CD4-positive, alpha-beta T cell treated with Interleukin-10 for 1 hour (primary cell): ENCODE measurements around the gene SFRP5.

Source experiments
- DNase-seq: peaks from one replicate; pipeline ENCODE4 v3.0.0-alpha.2; 2020

SFRP5 gene

GRCh38 chr10:97763947-97764346 lies 7.9 kb downstream of the SFRP5 start:
- DNase-seq = no peak

- no peak for DNase-seq
These were observed 8.4 kb downstream of the SFRP5 start for GRCh38 chr10:97763411-97763810.

GRCh38 chr10:97762816-97763215 lies 9.0 kb downstream of the SFRP5 start:
- no peak for DNase-seq

DNA sequence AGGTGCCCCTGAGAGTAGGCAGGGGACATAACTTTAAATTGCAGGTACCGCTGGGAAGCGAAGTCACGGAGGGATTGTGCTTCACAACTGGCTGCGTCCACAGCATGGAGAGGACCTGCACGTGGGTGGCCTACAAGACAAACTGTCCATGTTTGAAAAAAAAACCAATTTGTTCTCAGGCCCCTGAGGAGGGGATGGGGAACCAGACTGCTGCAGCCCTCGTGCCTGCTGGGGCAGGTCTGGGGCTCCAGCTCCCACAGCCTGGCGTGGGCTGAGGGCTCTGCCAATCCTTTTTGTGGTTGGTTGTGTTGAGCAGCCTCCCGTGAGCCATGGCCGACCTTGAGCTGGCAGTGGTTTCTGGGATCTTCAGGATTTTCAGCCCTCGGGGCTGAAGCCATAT lies 9.7 kb downstream of the SFRP5 start:
- no peak for DNase-seq

DNA sequence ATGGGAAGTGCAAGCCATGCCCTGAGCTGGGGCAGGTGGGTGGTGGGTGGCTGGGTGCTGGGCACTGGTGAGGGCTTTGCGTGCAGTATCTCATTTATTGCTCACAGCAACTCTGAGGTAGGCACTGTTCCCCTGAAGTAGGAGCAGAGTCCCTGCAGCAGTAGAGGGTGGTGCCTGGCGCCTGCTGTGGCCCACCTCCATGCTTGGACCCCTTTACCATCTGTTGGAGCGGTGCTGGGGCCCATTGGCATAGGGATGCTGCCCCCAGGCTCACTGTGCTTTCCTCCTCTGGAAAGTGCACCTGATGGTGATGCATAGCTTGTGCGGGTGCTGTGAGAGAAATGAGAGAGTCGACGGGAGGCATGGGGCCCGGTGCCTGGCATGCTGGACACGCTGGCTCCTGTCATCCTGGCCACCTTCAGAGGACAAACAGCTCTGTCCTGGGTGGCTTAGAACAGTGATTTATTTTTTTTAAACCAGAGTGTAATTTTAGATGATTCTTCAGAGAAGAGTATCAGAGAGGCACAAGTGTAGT lies 10.4 kb downstream of the SFRP5 start:
- no peak for DNase-seq

DNA sequence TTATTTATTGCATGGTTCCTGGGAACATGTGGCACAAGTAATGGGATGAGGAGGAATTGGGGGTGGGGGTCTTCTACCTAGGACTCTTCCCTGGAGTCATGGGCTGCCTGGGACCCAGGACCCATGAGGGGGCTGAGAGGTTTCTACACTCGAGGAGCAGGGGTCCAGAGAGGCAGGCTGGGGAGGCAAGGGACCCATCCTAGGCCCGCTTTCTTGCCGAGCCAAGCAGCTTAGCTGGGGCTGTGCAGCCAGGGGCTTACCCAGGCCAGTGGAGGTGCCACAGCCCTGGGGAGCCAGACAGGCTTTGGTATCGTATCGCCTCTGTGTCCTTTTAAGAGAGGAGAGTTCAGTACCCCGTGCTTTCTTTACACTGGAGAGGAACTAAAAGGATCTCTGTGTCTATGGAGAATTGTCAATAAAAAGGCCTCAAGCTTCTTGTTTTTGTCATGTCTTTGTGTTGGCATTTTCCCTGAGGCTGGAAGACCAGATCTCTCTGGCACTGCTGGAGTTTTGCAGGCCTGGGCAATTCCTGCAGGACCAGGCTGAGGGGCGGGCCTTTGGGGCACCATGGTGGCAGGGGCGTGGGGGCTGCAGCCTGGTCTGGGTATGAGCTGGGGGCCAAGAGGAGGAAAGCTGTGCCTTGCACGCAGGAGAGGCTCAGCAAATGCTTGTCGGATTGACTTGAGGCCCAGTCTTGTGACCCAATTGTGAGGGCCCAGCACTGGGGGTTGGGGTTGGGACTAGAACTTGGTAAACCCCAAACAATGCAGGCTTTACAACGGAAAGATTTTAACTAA lies 11.1 kb downstream of the SFRP5 start:
- no peak for DNase-seq

GRCh38 chr10:97759946-97760345 lies 11.9 kb downstream of the SFRP5 start:
- no peak for DNase-seq

DNA sequence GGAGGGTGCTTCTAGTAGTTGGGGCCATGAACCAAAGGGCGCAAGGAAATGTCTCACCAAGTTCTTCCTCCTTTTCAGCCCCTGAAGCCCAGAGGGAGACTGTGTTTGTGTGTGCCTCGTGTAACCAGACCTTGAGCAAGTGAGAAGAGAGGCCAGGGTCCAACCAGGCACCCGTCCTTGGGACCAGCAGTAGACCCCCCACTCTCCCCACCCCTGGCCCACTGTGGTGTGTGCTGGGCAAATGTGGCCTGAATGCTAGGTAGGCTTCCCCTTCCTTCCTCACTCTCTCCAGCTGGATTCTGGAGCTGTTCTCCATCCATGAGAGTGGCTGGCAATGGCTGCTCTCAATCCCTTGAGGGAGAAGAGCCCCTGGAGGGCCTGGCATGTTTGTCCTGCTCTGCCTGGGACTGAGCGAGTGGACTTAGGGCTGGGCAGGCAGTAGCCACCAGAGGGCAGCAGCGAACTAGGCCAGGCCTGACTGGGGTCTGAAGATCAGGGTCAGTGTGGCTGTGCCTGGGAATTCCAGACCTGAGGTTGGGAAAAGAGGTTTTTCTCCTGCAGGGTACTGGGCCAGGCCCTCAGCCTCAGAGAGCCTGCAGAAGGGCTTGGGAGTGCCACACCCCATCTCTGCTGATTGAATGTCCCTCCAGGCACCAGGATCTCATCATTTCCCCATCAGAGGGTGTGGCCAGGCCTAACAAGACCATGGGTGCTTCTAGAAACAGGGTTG lies 12.5 kb downstream of the SFRP5 start:
- DNase-seq = peak; percentile 48

DNA sequence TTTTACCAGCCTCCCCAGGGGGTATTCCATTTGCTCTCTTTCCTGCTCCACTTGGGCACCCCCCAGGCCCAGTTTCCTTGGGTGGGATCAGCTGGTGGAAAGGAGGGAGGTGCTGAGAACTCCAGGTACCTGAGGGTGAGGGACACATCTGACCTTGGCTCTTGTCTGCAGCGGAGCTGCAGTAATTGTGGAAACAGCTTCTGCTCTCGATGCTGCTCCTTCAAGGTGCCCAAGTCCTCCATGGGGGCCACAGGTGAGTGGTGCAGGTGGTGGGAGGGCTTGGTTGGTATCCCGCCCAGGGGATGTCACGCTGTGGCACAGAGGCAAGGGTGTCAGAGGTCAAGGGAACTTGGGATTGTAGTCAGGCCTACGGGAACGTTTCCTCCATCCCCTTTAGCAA lies 14.3 kb downstream of the SFRP5 start:
- no peak for DNase-seq

DNA sequence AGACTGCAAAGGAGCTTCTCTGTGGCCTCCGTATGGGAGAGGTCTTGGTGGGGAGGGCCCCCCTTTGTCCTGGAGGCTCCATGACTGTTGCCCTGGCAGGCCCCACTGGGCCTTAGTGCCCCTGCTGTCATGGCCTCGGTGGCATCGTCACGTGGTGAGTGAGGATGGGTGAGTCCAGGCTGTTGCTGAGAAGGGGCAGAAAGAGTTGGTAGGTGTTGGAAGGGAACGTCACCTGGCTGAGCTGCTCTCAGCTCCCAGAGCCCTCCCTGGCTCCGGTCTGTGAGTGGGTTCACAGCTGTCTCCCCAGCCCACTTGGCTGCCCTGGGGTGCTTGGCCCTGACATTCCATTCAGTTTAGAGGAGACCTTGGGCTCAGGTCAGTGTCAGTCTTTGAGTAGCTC lies 16.1 kb downstream of the SFRP5 start:
- no peak for DNase-seq

DNA sequence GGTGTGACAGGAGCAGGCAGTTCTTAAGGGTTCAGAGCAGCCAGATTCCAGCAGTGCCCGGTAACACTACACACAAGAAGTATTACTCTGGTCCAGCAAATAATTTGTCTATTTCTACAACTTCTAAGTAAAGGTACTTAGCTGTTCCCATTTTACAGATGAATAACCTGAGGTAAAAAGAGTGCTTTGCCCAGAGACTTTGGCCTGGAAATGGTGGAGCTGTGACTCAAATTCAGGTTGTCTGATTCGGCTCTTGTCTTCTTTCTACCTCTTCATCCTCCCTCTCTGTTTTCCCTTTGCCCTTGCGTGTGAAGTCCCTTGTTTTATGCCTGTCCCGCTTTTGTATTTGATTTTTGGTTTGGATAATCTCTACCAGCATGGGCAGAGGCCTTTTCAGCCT lies 17.1 kb downstream of the SFRP5 start:
- DNase-seq = no peak

- no peak for DNase-seq
These were observed 18.8 kb downstream of the SFRP5 start for GRCh38 chr10:97752956-97753355.

DNA sequence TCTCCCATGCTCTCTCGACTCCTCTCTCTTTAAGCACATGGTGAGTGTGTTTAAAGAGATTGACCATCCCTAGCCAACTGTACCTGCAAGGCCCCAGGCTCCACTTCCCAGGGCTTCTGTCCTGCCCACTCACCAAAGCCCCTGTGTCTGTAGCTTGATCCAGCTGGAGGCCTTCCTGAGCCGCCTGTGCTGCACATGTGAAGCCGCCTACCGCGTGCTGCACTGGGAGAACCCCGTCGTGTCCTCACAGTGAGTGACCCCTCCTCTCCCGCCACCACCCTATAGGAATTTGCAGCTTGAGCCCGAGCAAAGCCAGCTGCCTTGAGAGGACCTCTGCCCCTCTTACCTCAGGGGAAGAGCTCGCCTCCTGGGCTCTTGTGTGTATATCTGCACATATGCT lies 23.7 kb downstream of the SFRP5 start:
- DNase-seq = no peak

GRCh38 chr10:97747573-97747972 lies 24.2 kb downstream of the SFRP5 start:
- no peak for DNase-seq

GRCh38 chr10:97744405-97745035 lies 27.3 kb downstream of the SFRP5 start:
- DNase-seq = no peak

GRCh38 chr10:97743169-97743943 lies 28.4 kb downstream of the SFRP5 start:
- no peak for DNase-seq

GRCh38 chr10:97740613-97741012 lies 31.2 kb downstream of the SFRP5 start:
- no peak for DNase-seq

GRCh38 chr10:97738616-97739015 lies 33.2 kb downstream of the SFRP5 start:
- DNase-seq = no peak

GRCh38 chr10:97737770-97738265 lies 34.0 kb downstream of the SFRP5 start:
- no peak for DNase-seq

GRCh38 chr10:97736902-97737769 lies 34.7 kb downstream of the SFRP5 start, which contains the start of gene ZFYVE27:
Gene ZFYVE27, plus strand, starts transcription at chr10:97737128. Its CDS starts 1,350 bp downstream, at chr10:97738478.
- DNase-seq = peak; percentile 96

DNA sequence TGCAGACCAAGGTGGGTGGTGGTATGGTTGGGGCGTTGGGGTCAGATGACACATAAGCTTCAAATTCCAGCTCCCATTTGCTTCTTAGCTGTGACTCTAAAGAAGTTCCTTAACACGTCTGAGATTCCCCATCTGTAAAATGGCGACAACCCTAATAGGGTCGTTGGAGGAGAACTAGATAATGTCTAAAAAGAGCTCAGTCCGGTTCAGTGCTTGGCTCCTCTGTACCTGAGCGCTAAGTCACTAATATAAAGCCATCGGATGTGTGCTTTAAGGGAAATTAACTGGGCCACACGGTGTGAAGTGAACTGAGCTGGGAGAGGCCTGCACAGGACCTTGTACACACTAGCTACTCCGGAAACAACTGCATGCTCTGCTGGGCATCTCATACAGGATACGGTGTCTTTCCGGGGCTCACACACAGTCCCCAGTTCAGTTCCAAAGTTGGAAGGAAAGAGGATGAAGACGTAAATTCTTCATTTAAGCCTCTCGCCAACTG lies 35.3 kb downstream of the SFRP5 start:
- DNase-seq = no peak
